ENCODE data around the gene PARD6G.

GRCh38 chr18:80120932-80121331 is 126.4 kb downstream of the PARD6G start:
- no peak for TF ChIP-seq ZNF761 (CRISPR knock-in tag; conservative IDR thresholded peaks at IDR 0.05)
- no peak for TF ChIP-seq ZNF143 (CRISPR knock-in tag; IDR thresholded peaks at IDR 0.05)
- no peak for TF ChIP-seq AHDC1 (CRISPR knock-in tag; IDR thresholded peaks at IDR 0.05; ENCODE audit: borderline replicate concordance)
- no peak for TF ChIP-seq RFX1 (IDR thresholded peaks at IDR 0.05)
- no peak for TF ChIP-seq ZSCAN5A (CRISPR knock-in tag; IDR thresholded peaks at IDR 0.05; ENCODE audit: borderline replicate concordance)
- TF ChIP-seq CTCF (CRISPR knock-in tag; IDR thresholded peaks at IDR 0.05): no peak
- no peak for TF ChIP-seq ZNF24 (IDR thresholded peaks at IDR 0.05)
- no peak for TF ChIP-seq ZNF253 (CRISPR knock-in tag; IDR thresholded peaks at IDR 0.05; ENCODE audit: borderline replicate concordance)
- TF ChIP-seq FOXM1 (CRISPR knock-in tag; IDR thresholded peaks at IDR 0.05): no peak
- no peak for TF ChIP-seq EZH2 (conservative IDR thresholded peaks at IDR 0.05; ENCODE audit: low read depth, low read length)
- TF ChIP-seq NFIC (IDR thresholded peaks at IDR 0.05; ENCODE audit: low read length): no peak
- no peak for TF ChIP-seq HMG20B (CRISPR knock-in tag; conservative IDR thresholded peaks at IDR 0.05)
- TF ChIP-seq DNMT1 (CRISPR knock-in tag; IDR thresholded peaks at IDR 0.05): no peak
- TF ChIP-seq ZNF124 (CRISPR knock-in tag; IDR thresholded peaks at IDR 0.05): no peak

Data from HepG2 (cell line).